NCI-H1092 (cell line): ENCODE measurements around the gene STX3.
"Not testable (repeated sequence)": the region's sequence is repeated elsewhere in the genome, so short reads cannot be mapped to it uniquely, and the experiment has no call there.

ENCODE experiments used
- DNase-seq: peaks from one replicate; lab custom pipeline; 2025; lab: John Stamatoyannopoulos, UW

STX3 gene

DNA sequence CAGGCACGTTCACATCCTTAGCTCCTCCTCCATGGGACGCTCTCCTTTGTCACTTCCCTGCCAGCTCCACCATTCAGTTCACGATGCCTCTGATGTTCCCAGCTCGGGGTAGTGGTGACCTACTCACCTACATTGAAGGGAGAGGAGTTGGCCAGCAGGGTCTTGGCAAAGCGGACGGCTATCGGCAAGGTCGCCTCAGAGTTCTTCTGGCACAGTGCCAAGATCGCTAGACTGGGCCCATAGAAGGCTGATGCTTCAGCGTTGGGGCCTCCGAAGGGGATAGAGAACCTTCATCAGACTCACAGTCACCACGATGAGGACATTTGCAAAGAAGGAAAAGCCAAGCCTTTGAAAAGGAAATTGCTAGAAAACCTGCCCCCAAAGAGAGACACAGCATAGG lies 87.1 kb downstream of the STX3 start:
- DNase-seq = no peak

DNA sequence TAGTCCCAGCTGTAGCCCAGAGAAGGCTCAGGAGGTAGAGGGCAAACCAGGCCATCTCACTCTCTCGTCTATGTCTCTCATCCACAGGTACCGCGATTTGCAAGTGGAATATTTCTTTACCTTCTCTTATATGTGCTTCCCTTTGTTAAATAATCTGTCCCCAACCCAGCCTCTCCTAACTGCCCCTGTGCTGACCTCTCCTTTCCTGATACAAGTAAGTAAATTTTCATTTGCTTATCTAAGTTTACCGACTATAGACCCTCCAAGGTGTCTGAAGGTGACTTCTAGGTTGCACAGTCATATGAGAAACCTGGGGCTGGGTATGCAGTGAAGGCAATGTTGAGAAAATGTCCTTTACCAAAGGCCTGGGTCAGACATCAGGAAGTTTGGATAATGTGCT lies 90.2 kb downstream of the STX3 start, which contains the start of gene CBLIF:
Gene CBLIF (minus strand): TSS at position 101 of the 400 bp plus-strand sequence. CDS start 46 bp downstream, at position 55.
- no peak for DNase-seq

DNA sequence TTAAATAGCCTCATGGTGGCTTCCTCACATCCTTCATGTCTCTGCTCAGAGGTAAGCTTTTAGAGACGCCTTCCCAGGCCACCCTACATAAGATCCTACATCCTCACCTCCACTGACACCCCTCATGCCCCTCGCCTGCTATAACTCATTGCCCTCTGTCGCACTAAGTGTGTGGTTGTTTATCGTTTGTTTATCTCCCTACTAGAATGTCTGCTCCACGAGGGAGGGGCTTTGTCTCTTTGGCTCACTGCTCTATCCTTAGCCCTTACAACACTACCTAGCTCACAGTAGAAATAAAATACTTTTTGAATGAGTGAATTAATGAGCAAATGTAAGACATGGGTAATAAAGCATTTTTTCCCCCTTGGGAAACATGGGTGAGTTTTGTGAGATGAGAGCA lies 91.4 kb downstream of the STX3 start:
- DNase-seq = no peak

DNA sequence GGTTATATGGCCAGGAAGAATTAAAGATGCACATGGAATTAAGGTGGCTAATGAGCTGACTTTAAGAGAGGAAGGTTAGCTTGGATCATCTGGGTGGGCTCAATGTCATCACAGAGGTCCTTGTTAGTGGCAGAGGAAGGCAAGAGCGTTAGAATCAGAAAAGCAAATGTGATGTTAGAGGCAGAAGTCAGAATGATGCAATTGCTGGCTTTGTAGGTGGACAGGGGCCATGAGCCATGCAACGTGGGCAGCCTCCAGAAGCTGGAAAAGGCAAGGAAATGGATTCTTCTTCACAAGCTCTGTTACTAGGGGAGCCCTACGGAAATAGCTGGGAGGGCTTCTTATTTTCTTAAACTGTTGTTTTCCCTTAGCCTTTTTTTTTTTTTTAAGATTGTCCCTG lies 92.5 kb downstream of the STX3 start:
- DNase-seq = no peak

DNA sequence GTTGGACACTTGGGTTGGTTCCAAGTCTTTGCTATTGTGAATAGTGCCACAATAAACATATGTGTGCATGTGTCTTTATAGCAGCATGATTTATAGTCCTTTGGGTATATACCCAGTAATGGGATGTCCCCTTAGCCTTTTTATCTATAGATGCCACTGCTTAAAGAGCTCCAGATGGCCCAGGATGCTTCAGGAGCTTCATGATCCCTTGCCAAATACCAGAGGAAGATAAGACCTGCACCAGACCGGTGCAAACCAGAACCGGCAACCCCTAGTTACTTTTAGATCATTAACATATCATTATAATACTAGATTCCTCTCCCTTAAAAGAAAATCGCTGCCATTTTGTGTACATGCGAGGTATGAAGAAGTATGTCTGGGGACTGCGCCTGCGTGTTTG lies 93.3 kb downstream of the STX3 start:
- DNase-seq = not testable (repeated sequence)

DNA sequence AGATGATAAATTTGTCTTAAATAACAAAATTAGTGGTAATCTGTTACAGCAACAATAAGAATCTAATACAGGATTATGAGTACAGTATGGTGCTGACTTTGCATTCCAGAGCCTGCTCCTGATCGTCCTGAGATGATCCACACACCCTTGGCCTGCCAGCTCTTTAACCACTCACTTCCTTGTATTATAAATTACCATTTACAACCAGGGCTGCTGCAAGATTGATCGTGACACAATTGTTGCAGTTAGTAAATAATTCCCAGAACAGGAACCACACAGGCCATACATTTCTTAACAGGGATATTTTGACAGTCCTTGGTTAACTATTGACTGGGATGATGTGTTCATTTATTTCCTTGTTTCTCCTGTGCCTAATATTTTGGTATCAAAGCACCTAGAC lies 94.0 kb downstream of the STX3 start:
- no peak for DNase-seq

DNA sequence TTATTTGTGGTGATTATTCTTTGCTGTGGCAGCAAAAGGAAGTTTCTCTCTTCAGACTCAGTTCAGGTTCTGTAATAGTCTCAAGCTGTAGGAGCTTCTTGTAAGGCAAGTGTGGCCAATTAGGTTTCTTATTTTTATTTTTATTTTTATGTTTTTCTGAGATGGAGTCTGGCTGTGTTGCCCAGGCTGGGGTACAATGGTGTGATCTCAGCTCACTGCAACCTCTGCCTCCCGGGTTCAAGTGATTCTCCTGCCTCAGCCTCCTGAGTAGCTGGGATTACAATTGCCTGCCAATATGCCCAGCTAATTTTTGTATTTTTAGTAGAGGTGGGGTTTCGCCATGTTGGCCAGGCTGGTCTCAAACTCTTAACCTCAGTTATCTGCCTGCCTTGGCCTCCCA lies 94.4 kb downstream of the STX3 start:
- not testable (repeated sequence) for DNase-seq

DNA sequence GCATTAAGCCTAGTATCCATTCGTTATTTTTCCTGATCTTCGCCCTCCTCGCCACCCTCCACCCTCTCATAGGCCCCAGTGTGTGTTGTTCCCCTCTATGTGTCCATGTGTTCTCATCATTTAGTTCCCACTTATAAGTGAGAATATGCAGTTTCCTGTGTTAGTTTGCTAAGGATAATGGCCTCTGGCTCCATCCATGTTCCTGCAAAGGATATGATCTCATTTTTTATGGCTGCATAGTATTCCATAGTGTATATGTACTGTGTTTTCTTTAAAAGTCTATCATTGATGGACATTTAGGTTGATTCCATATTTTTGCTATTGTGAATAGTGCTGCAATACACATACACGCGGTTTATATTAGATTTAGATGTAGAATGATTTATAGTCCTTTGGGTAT lies 96.2 kb downstream of the STX3 start:
- DNase-seq = not testable (repeated sequence)

DNA sequence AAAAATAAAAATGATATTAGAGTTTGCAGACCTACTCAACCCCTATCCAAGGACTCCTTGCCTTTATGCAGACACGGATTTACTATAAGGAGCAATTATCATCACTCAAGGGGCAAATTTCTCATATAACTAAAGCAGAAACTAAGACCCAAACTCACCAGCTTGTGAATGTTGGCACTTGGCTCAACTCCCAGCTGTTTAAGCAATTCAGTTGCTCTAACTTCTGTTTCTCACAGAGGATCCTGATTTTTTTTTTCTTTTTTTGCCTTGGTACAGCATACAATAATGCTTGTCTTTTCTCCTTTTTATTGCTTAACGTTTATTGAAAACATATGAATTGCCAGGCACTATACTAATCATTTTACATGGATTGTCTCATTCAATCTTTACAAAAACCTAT lies 99.7 kb downstream of the STX3 start:
- no peak for DNase-seq
